Hematopoietic multipotent progenitor cell treated with erythropoietin and hydrocortisone succinate and interleukin-3 and kit ligand, for 17 days (in vitro differentiated cells): ENCODE measurements around the gene CER1.
"Not testable (repeated sequence)": the region's sequence is repeated elsewhere in the genome, so short reads cannot be mapped to it uniquely, and the experiment has no call there.

Experiments used
- DNase-seq: peaks from one replicate; pipeline ENCODE4 v3.0.0-alpha.2; 2015; ENCODE audit warnings: low spot score

CER1 gene

GRCh38 chr9:14715102-14715501, 7.4 kb downstream of the CER1 start:
- no peak for DNase-seq

- no peak for DNase-seq
Measured at GRCh38 chr9:14713187-14713767, 9.3 kb downstream of the CER1 start.

DNA sequence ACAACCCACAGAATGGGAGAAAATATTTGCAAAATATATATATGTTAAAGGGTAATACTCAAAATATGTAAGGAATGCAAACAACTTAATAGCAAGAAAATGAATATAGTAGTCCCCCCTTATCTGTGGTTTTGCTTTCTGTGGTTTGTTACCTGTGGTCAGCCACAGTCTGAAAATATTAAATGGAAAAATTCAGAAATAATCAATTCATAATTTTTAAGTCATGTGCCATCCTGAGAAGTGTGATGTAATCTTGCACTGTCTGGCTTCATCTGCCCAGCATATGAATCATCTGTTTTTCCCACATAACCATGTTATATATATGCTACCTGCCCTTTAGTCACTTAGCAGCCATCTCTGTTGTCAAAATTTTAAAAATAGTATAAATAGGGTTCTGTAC, 11.7 kb downstream of the CER1 start:
- DNase-seq: no peak

- no peak for DNase-seq
Measured at GRCh38 chr9:14706530-14707140, 15.9 kb downstream of the CER1 start.

DNA sequence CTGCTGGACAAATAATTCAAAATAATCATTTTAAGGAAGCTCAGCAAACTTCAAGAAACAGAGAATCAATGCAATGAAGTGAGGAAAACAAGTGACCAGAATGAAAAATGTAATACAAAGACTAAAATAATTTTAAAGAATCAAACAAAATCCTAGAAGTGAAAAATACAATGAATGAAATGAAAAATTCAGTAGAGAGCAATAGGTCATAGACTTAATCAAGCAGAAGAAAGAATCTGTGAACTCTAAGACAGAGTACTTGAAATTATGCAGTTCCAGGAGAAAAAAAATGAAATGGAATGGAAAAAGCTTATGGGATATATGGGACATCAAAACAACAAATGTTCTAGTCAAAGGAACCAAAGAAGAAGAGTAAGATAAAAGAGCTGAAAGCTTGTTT, 17.5 kb downstream of the CER1 start:
- no peak for DNase-seq

DNA sequence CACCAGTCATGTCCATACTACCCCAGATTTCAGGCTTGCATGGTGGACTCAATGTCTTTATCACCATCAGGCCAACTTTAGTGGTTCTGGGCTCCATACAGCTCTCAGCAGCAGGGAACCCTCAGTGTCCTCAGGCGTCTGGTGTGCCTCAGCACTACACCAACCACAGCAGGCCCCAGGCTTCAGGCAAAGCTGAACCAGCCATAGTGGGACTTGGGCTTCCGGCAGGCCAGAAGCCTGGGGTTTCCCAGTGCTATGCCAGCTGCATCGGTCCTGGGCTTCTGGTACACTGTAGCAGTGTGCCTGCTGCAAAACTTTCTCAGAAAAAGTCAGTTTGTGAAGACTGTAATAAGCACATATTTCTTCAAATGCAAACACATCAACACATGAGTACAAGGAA, 18.3 kb downstream of the CER1 start:
- DNase-seq: no peak

DNA sequence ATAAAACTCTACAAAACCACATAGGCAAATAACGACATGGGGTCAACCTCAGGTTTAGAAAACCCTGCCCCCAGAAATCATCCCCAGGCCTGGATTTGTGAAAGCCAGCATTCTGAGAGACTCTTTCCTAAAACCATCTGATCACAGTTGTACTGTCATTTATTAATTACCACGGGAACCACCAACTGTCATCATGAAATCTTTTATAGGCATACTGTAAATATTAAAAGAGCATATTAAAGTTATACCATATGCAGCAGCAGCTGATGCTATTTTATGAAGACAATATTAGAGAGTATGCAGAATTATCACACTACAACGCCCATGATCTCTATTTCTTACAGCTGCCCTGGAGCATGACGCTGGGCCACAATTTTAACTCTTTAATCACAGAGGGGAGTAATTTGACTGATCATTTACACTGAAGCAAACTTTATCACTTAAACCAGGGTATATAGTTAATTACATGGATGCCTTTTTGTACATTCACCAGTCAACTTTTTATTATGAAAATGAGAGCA, 20.3 kb downstream of the CER1 start:
- DNase-seq: no peak

DNA sequence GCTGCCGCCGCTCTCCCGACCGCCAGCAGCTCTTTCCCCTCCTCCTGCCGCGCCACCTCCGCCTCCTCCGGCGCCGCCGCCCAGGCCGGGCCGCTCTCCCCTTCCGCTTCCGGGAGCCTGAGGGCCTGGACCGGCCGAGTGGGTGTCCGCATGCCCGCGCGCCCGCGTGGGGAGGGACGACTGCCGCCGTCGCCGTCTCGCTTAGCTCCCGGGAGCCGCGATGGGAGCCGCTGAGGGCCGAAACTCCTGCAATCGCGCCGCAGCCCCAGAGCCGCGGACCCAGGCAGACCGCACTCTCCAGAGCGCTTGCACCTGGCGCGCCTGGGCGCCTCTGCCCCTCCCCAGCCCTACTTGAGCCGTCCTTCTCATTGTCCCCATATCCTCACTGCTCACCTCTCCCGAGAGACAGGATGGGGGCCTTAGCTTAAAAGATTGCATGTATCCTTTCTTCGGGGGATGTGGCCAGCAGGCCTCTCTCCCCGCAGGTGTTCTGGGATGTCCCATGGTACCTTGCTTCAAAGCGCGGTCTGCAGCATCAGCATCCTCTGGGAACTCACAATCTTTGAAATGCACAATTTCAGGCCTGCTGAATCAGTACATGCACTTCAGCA, 29.2 kb downstream of the CER1 start, which contains the start of gene ZDHHC21:
Gene ZDHHC21 (minus strand): TSS at position 182 of the 611 bp plus-strand sequence. CDS start 19,092 bp downstream, outside the sequence.
- DNase-seq: no peak

DNA sequence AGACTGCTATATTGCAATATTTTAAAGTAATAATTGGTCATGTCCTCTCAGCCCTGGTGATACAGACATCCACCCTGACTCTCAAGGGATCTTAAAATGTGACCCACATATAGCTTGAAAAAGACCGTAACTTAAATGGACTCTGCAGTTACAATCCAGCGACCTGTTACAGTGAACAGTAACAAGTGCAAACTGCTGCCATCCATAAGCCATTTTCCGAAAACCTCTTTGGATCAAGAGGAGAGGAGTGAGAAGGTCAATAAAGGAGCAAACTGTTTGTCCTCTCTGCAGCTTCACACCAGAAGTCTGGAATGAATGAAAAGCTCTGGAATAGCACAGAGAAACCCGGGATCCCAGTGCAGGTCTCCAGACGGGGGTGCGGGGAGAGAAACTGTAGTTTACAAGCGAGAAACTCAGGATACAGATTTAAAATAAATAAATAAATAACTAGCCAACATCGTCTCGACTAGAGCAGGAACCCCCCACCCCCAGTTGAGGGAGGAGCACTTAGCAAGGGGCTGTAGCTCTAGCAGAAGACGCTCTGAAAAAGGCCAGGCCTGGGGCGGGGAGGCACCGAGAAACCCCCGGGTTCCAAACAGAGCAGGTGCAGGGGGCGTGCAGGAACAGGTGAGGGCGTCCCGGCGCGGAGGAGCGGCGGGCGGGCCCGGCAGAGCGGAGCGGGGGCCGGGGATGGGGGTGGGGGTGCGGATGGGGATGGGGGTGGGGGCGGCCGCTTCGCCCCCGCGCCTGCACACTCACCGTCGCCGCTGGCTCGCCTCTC, 29.9 kb downstream of the CER1 start:
- DNase-seq: no peak

DNA sequence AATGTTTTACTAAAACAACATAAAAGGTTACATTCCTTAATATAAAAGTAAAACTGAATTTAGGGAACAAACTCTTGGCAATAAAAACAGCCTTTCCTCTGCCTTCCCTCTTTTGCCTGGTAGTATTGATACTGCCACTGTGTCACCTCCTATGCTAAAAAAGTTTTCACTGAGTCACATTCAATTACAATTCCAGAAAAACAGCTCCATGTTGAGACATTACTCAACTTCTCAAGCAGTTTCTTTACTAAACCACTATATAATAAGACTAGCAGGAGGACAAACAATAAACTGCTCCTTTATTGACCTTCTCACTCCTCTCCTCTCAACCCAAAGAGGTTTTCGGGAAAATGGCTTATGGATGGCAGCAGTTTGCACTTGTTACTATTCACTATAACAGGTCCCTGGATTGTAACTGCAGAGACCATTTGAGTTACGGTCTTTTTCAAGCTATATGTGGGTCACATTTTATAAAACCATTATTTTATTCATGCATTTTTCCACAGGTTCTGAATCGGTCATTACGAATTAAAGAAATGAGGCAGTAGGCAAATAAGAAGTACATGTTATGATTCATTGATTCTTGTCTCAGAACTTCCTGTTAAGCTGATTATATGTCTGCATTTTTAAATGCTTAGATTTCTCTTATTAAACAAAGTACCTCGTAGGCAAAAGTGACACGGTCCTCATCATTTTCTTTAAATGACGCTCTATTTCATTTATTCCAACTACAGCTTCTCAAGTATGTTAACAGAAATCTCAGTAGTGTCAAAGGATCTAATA, 31.4 kb downstream of the CER1 start:
- no peak for DNase-seq

- DNase-seq: no peak
Measured at GRCh38 chr9:14687042-14687719, 35.4 kb downstream of the CER1 start.

GRCh38 chr9:14686168-14686567, 36.4 kb downstream of the CER1 start:
- no peak for DNase-seq

DNA sequence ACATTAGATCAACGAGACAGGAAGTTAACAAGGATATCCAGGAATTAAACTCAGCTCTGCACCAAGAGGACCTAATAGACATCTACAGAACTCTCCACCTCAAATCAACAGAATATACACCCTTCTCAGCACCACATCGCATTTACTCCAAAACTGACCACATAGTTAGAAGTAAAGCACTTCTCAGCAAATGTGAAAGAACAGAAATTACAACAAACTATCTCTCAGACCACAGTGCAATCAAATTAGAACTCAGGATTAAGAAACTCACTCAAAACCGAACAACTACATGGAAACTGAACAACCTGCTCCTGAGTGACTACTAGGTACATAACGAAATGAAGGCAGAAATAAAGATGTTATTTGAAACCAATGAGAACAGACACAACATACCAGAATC, 39.9 kb downstream of the CER1 start:
- DNase-seq: not testable (repeated sequence)

- DNase-seq: no peak
Measured at GRCh38 chr9:14678776-14679175, 43.8 kb downstream of the CER1 start.

DNA sequence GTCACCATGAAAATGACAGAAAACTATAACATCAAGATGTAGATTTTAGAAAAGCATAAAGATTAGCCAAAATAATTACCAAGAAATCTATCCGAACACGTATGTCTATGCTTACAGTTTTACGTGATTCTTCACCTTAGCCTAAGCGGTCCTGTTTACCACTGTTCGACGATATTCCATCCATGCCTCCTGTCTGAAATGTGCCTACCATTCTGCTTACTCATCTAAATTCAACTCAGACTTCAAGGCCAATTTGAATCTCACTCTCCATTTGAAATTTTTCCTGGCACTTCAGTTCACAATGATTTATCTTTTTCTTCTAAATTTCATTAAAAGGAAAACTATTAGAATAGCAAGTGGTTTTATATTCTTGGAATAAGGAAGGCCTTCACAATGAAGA, 44.7 kb downstream of the CER1 start:
- no peak for DNase-seq

DNA sequence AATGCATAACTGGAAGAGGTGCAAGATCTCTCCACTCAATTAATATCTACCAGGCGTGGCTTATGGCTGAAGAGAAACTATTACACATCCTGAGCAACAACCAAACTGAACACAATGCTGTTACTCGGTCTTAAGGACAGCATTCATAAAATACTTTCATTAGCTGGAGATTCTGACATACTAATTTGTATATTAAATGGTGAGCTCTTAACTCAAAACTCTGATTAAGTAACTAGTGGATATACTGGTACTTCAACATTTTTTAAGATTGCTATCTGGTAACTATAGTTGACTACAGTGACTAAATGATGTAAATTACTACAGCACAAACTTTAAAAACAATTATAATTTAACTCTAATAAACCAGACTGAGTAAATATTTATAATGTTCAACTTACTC, 45.1 kb downstream of the CER1 start:
- DNase-seq: no peak

DNA sequence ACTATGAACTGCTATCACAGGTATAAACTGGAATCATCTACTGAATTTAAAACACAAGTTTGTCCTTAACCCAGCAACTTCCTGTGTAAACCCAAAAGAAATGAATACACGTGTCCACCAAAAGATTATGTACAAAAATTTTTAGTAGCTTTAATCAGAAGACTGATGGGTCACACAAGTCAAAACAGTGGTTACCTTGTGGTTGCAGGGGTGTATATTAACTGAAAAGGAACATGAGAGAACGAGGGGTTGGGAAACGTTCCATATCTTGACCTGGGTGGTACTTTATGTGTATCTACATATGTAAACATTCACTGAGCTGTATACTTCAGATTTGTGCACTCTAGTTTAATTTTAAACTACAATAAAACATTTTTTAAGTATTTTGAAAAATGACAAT, 47.9 kb downstream of the CER1 start:
- DNase-seq: no peak

DNA sequence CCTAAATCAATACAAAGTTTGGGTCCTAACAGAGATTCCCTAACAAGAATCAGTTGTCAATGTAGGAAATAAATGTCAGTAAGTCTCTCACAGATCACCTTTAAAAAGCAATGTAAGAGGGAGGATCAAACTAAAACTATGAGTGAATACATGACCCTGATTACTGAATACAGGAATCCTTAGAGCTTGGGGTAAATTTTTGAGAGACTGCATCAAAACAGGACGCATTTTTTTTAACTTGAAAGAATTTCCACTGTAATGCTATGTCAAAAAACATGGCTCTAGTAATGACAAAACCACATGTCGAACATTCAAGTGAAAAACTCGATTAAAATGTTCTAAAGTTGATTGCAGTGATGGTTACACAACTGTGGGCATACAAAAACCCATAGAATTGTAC, 51.2 kb downstream of the CER1 start:
- DNase-seq: no peak

- no peak for DNase-seq
Measured at GRCh38 chr9:14670718-14671117, 51.8 kb downstream of the CER1 start.
